GM12801 (cell line): ENCODE measurements around the gene ALG8.

Experiments
- CTCF ChIP-seq: IDR thresholded peaks from one replicate; pipeline ENCODE4 v1.5.1; 2011; ENCODE audit warnings: control low read depth; ENCODE audit not compliant: insufficient read length; ENCODE audit errors: extremely low read depth

ALG8 gene

GRCh38 chr11:78079232-78080083 is 60.0 kb downstream of the ALG8 start, which contains the start of gene NDUFC2:
Gene NDUFC2, minus strand, starts transcription at chr11:78079862. Its CDS starts 118 bp downstream, at chr11:78079744.
- TF ChIP-seq CTCF = no peak

GRCh38 chr11:78078218-78079167 is 60.9 kb downstream of the ALG8 start:
- TF ChIP-seq CTCF = no peak

DNA sequence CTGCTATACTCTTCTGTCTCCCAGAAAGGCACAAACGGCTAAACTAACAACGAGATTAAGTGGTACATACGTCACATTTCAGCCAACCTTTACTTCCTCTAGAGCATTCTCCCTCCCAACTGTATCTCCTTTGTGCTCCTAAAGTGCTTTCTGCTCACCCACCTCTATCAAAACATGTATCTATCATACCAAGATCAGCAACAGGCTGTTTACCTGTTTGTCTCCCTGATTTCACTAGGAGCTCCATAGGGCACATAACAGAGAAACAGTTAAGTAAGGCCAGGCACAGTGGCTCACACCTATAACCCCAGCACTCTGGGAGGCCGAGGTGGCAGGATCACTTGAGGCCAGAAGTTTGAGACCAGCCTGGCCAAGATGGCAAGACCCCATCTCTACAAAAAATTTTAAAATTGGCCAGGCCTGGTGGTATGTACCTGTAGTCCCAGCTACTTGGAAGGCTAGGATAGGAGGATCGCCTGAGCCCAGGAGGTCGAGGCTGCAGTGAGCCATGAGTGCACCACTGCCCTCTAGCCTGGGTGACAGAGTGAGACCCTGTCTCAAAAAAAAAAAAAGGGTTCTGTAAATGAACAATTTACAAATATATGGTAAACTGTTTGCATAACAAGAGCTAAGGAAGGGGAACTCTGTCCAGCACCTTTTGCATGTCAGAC is 62.6 kb downstream of the ALG8 start:
- no peak for TF ChIP-seq CTCF

GRCh38 chr11:78074756-78075155 is 64.7 kb downstream of the ALG8 start:
- TF ChIP-seq CTCF = no peak

- no peak for TF ChIP-seq CTCF
These were observed 67.0 kb downstream of the ALG8 start for GRCh38 chr11:78072455-78072854.

GRCh38 chr11:78071717-78072116 is 67.7 kb downstream of the ALG8 start:
- TF ChIP-seq CTCF = no peak

DNA sequence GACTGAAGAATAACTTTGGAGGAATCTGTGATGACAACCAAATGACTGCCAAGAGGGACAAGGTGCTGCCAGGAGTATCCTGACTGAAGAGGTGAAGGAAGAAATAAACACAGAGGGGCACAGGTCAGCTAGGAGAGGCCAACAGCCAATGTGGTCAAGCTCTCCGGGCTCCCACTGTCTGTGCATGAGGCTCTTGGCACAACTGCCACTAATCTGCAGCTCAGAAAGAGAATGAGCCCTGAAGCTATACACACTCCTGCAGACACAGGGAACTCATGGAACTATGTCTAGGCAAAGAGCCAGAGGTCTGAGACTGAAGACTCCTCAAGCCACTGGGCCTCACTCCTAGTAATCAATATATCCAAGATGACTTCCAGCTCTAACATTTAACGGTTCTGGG is 68.8 kb downstream of the ALG8 start:
- no peak for TF ChIP-seq CTCF
